Kidney epithelial cell (primary cell): ENCODE measurements around the gene CA12. TPM values are rescaled to one million over a fixed set of nuclear protein-coding genes. Genes with fewer than 3 reads are reported as not detected.
"Not testable (repeated sequence)": the region's sequence is repeated elsewhere in the genome, so short reads cannot be mapped to it uniquely, and the experiment has no call there.

Source experiments
- DNase-seq: peaks from one replicate; pipeline ENCODE4 v3.0.0-alpha.2; 2010; ENCODE audit warnings: low read depth
- H3K27me3 ChIP-seq: 2 replicates; pipeline ENCODE4 v1.6.0; 2011; ENCODE audit warnings: low read length; ENCODE audit not compliant: control insufficient read depth, insufficient read depth
- H3K36me3 ChIP-seq: 2 replicates; pipeline ENCODE4 v1.5.1; 2011; ENCODE audit warnings: low read length; ENCODE audit not compliant: control insufficient read depth, insufficient read depth
- H3K4me3 ChIP-seq: 2 replicates; pipeline ENCODE4 v1.5.1; 2011; ENCODE audit warnings: low read depth, mild to moderate bottlenecking, control low read depth, low read length
- CTCF ChIP-seq: IDR thresholded peaks from 2 replicates; pipeline ENCODE4 v1.5.1; 2011; ENCODE audit warnings: mild to moderate bottlenecking, moderate library complexity, low read length, control low read depth, inconsistent platforms; ENCODE audit not compliant: insufficient read depth, poor library complexity, severe bottlenecking
- total RNA-seq: library from RNA; depleted of rRNA; stranded (reverse); fragments of >200 nt; gene quantifications from 2 replicates; pipeline ENCODE4 v1.2.3, GENCODE V29; 2015

CA12 gene
- total RNA-seq, 1 donor from 2014 or later, result 2.9 TPM

GRCh38 chr15:63344731-63345390, 36.8 kb downstream of the CA12 start:
- no peak overlapping the region for H3K4me3 ChIP-seq
- TF ChIP-seq CTCF, result no peak
- no peak for DNase-seq
- no peaks in the 10 kb centered on the region for H3K36me3 ChIP-seq
- no peaks in the 10 kb centered on the region for H3K27me3 ChIP-seq

GRCh38 chr15:63342996-63343562, 38.6 kb downstream of the CA12 start:
- not testable (repeated sequence) for H3K36me3 ChIP-seq, H3K27me3 ChIP-seq, DNase-seq, H3K4me3 ChIP-seq

- no peak overlapping the region for H3K4me3 ChIP-seq
- TF ChIP-seq CTCF, result no peak
- no peaks in the 10 kb centered on the region for H3K36me3 ChIP-seq
- DNase-seq, result no peak
- no peaks in the 10 kb centered on the region for H3K27me3 ChIP-seq
Observed at GRCh38 chr15:63341898-63342297, 39.7 kb downstream of the CA12 start.

- no peak for DNase-seq
- no peak for TF ChIP-seq CTCF
- Histone ChIP-seq H3K36me3 (no peaks in the 10 kb centered on the region), H3K4me3 (no peak overlapping the region), H3K27me3 (no peaks in the 10 kb centered on the region)
Observed at GRCh38 chr15:63340878-63341277, 40.8 kb downstream of the CA12 start.

GRCh38 chr15:63340353-63340752, 41.3 kb downstream of the CA12 start:
- no peaks in the 10 kb centered on the region for H3K27me3 ChIP-seq
- TF ChIP-seq CTCF, result no peak
- H3K4me3 ChIP-seq, result no peak overlapping the region
- no peaks in the 10 kb centered on the region for H3K36me3 ChIP-seq
- DNase-seq, result no peak

GRCh38 chr15:63339836-63340235, 41.8 kb downstream of the CA12 start:
- no peak for DNase-seq
- Histone ChIP-seq H3K27me3 (no peaks in the 10 kb centered on the region), H3K4me3 (no peak overlapping the region), H3K36me3 (no peaks in the 10 kb centered on the region)
- TF ChIP-seq CTCF, result no peak
